ENCODE results near the gene SLC13A2. TPM values are rescaled to one million over a fixed set of nuclear protein-coding genes. Genes with fewer than 3 reads are reported as not detected.
A peak's percentile ranks its signal among the peaks of the same experiment; 100 is the strongest.
"Not testable (repeated sequence)": the region's sequence is repeated elsewhere in the genome, so short reads cannot be mapped to it uniquely, and the experiment has no call there.

Gene SLC13A2
- total RNA-seq (not detected), polyA plus RNA-seq (under 1 TPM in 1 of 3 donors, not detected in 2; 0.03 TPM)
- long read RNA-seq, donor 1: 0 reads
- long read RNA-seq, donor 2: 0 reads

- intact Hi-C loops (cut with DNase I; ENCODE audit: low total_unique reads): no loop called here
Observed at GRCh38 chr17:28473542-28473941, at the start of gene SLC13A2. Gene SLC13A2 (plus strand): TSS chr17:28473644. CDS start chr17:28473713, 69 bp downstream.

GRCh38 chr17:28425206-28425605 is 48.2 kb upstream of the SLC13A2 start:
- no peak for DNase-seq
- no peak for TF ChIP-seq POLR2AphosphoS5 (IDR thresholded peaks at IDR 0.05)
- no peak for TF ChIP-seq CTCF (IDR thresholded peaks at IDR 0.05 in 8 of 11, conservative IDR thresholded peaks at IDR 0.05 in 3 of 11)
- no peak for TF ChIP-seq POLR2A (IDR thresholded peaks at IDR 0.05)

More at GRCh38 chr17:28473542-28473941, at the start of gene SLC13A2:
- Histone ChIP-seq H3K27me3 (replicated peaks in 1 of 7) (no peaks in the 10 kb centered on the region), H3K27ac (no peak within 1 kb of the TSS), H3K4me1 (peaks cover 0 to 15% (median 1%) of the 10 kb centered on the region in 6 donors), H3K4me3 (no peak within 1 kb of the TSS), H3K9me3 (no peaks in the 10 kb centered on the region), H3K36me3 (no peaks in the 10 kb centered on the region)
- TF ChIP-seq POLR2AphosphoS5 (IDR thresholded peaks at IDR 0.05) (no peak), POLR2A (IDR thresholded peaks at IDR 0.05) (no peak), CTCF (IDR thresholded peaks at IDR 0.05 in 8 of 11, conservative IDR thresholded peaks at IDR 0.05 in 3 of 11) (no peak)
- 80 to 94% (median 88%) methylated on average over 4 to 5 of the region's 5 CpGs for WGBS, 5 donors
- no peak for DNase-seq

GRCh38 chr17:28426081-28426519 is 47.3 kb upstream of the SLC13A2 start:
- intact Hi-C loops (cut with DNase I; ENCODE audit: low total_unique reads): no loop called here
- Histone ChIP-seq H3K27ac (no peak overlapping the region), H3K9me3 (no peaks in the 10 kb centered on the region), H3K4me3 (no peak overlapping the region), H3K27me3 (replicated peaks in 1 of 7) (peaks cover 0 to 14% (median 0%) of the 10 kb centered on the region in 7 donors), H3K36me3 (no peaks in the 10 kb centered on the region), H3K4me1 (no peaks in the 10 kb centered on the region)
- WGBS, 5 donors: 79 to 91% (median 84%) methylated on average over 9 of the region's 9 CpGs
- DNase-seq: no peak
- TF ChIP-seq CTCF (IDR thresholded peaks at IDR 0.05 in 8 of 11, conservative IDR thresholded peaks at IDR 0.05 in 3 of 11): peak in 5 of 11 experiments; percentile 6 to 39 (median 24)
- no peak for TF ChIP-seq POLR2A (IDR thresholded peaks at IDR 0.05)

More at GRCh38 chr17:28425206-28425605, 48.2 kb upstream of the SLC13A2 start:
- H3K4me3 ChIP-seq: no peak overlapping the region
- intact Hi-C loops (cut with DNase I; ENCODE audit: low total_unique reads): no loop called here
- no peaks in the 10 kb centered on the region for H3K9me3 ChIP-seq
- H3K27me3 ChIP-seq (replicated peaks in 1 of 7): peaks cover 0 to 14% (median 0%) of the 10 kb centered on the region in 7 donors
- WGBS, 5 donors: 82 to 89% (median 84%) methylated on average over 13 of the region's 13 CpGs
- H3K36me3 ChIP-seq: no peaks in the 10 kb centered on the region
- H3K4me1 ChIP-seq: no peaks in the 10 kb centered on the region
- H3K27ac ChIP-seq: no peak overlapping the region

GRCh38 chr17:28427371-28427770 is 46.1 kb upstream of the SLC13A2 start:
- Histone ChIP-seq H3K9me3 (no peaks in the 10 kb centered on the region), H3K27ac (no peak overlapping the region), H3K27me3 (replicated peaks in 1 of 7) (peaks cover 0 to 22% (median 0%) of the 10 kb centered on the region in 7 donors), H3K4me1 (no peaks in the 10 kb centered on the region), H3K36me3 (no peaks in the 10 kb centered on the region), H3K4me3 (no peak overlapping the region)
- 92 to 97% (median 95%) methylated on average over 5 of the region's 5 CpGs for WGBS, 5 donors
- DNase-seq: no peak
- TF ChIP-seq POLR2AphosphoS5 (IDR thresholded peaks at IDR 0.05) (no peak), CTCF (IDR thresholded peaks at IDR 0.05 in 8 of 11, conservative IDR thresholded peaks at IDR 0.05 in 3 of 11) (no peak), POLR2A (IDR thresholded peaks at IDR 0.05) (no peak)
- intact Hi-C loops (cut with DNase I; ENCODE audit: low total_unique reads): no loop called here

GRCh38 chr17:28427982-28428381 is 45.5 kb upstream of the SLC13A2 start:
- H3K9me3 ChIP-seq; H3K27ac ChIP-seq; H3K36me3 ChIP-seq; intact Hi-C loops (cut with DNase I; ENCODE audit: low total_unique reads); H3K4me3 ChIP-seq; H3K4me1 ChIP-seq; DNase-seq: not testable (repeated sequence)
- peaks cover 0 to 22% (median 0%) of the 10 kb centered on the region in 7 donors for H3K27me3 ChIP-seq (replicated peaks in 1 of 7)
- 89 to 95% (median 94%) methylated on average over 4 of the region's 4 CpGs for WGBS, 5 donors

Data from spleen (tissue), 13 donors.